H1 (cell line): ENCODE measurements around the gene NAA40. TPM values are rescaled to one million over a fixed set of nuclear protein-coding genes. Genes with fewer than 3 reads are reported as not detected.

Experiments used
- CTCF ChIA-PET: fragments of 300-600 bp; sonication (Branson Sonifier 250); formaldehyde crosslinking; loops from one replicate; lab custom pipeline; 2021; ENCODE audit not compliant: partially characterized antibody; lab: Charles Lee
- POLR2A ChIA-PET: fragments of 300-600 bp; sonication (Branson Sonifier 250); formaldehyde crosslinking; loops from one replicate; lab custom pipeline; 2021; ENCODE audit warnings: inconsistent platforms; ENCODE audit not compliant: partially characterized antibody; lab: Charles Lee
- DNase-seq, 2 experiments: peaks; one replicate each; pipeline versions ENCODE4 v3.0.0 to v3.0.0-alpha.2; 2010 to 2022; ENCODE audit warnings: low spot score in 2 of 2, low read depth in 1 of 2, mixed read lengths in 1 of 2
- FAIRE-seq: peaks from 2 replicates; lab custom pipeline; 2011; peaks lifted over from hg19 to GRCh38; lab: Jason Lieb, UNC
- H2AFZ ChIP-seq: 2 replicates; pipeline ENCODE4 v1.8.1; 2012; ENCODE audit warnings: low read length, inconsistent platforms
- H2AK5ac ChIP-seq: 2 replicates; pipeline ENCODE4 v1.6.1; 2013; ENCODE audit warnings: low read depth, low read length
- H2BK120ac ChIP-seq: replicated peaks from 2 replicates; pipeline ENCODE3; 2013; ENCODE audit warnings: low read depth, low read length, inconsistent platforms
- H2BK12ac ChIP-seq: 2 replicates; pipeline ENCODE4 v1.6.1; 2013; ENCODE audit warnings: low read depth, low read length
- H2BK15ac ChIP-seq: 2 replicates; pipeline ENCODE4 v1.6.1; 2013; ENCODE audit warnings: low read length
- H2BK20ac ChIP-seq: 2 replicates; pipeline ENCODE4 v1.6.1; 2013; ENCODE audit warnings: low read length
- H2BK5ac ChIP-seq: 2 replicates; pipeline ENCODE4 v1.6.1; 2013; ENCODE audit warnings: low read depth, low read length
- H3K14ac ChIP-seq: 2 replicates; pipeline ENCODE4 v1.6.1; 2013; ENCODE audit warnings: inconsistent platforms; ENCODE audit not compliant: insufficient read length
- H3K18ac ChIP-seq: 2 replicates; pipeline ENCODE4 v1.6.1; 2013; ENCODE audit warnings: low read length; ENCODE audit errors: extremely low read depth
- H3K23ac ChIP-seq: 2 replicates; pipeline ENCODE4 v1.6.1; 2013; ENCODE audit warnings: inconsistent platforms; ENCODE audit not compliant: insufficient read length
- H3K23me2 ChIP-seq: 2 replicates; pipeline ENCODE4 v1.6.1; 2013; ENCODE audit warnings: low read depth, low read length
- H3K27ac ChIP-seq: 2 replicates; pipeline ENCODE4 v1.6.1; 2011; ENCODE audit warnings: low read depth, low read length, inconsistent platforms
- H3K27me3 ChIP-seq, 4 experiments: replicated peaks in 1 of 4; 1 replicate in 1 of 4; 2 replicates in 3 of 4; pipeline versions ENCODE4 v1.6.1 to v1.8.1; 2011 to 2013; ENCODE audit warnings: low read length in 3 of 4, mild to moderate bottlenecking in 3 of 4, inconsistent platforms in 2 of 4, mixed read lengths in 2 of 4, moderate library complexity in 1 of 4; ENCODE audit not compliant: control insufficient read depth in 3 of 4, insufficient read depth in 3 of 4; ENCODE audit errors: extremely low read depth in 1 of 4
- H3K36me3 ChIP-seq, 4 experiments: 2 replicates each; pipeline versions ENCODE4 v1.6.1 to v1.8.1; 2011 to 2013; ENCODE audit warnings: mild to moderate bottlenecking in 4 of 4, low read length in 3 of 4, moderate library complexity in 2 of 4, control low read depth in 1 of 4, inconsistent platforms in 1 of 4; ENCODE audit not compliant: insufficient read depth in 4 of 4, control insufficient read depth in 2 of 4
- H3K4ac ChIP-seq: replicated peaks from 2 replicates; pipeline ENCODE3; 2013; ENCODE audit warnings: low read length, low read depth, mixed read lengths, inconsistent platforms; ENCODE audit not compliant: insufficient read length
- H3K4me1 ChIP-seq, 4 experiments: replicated peaks in 1 of 4; 1 replicate in 1 of 4; 2 replicates in 3 of 4; pipeline versions ENCODE4 v1.6.1 to v1.8.1; 2011 to 2013; ENCODE audit warnings: low read length in 3 of 4, inconsistent platforms in 2 of 4, mixed read lengths in 1 of 4; ENCODE audit not compliant: insufficient read depth in 4 of 4, control insufficient read depth in 3 of 4
- H3K4me2 ChIP-seq, 2 experiments: 2 replicates each; pipeline versions ENCODE4 v1.6.1 to v1.8.1; 2011 to 2013; ENCODE audit warnings: low read depth in 2 of 2, low read length in 2 of 2, control low read depth in 1 of 2, inconsistent platforms in 1 of 2, mild to moderate bottlenecking in 1 of 2; ENCODE audit not compliant: insufficient read depth in 1 of 2
- H3K4me3 ChIP-seq, 4 experiments: fragments of 200-600, 300-600 bp in 1 of 4; sonication (generic), shearing (Covaris generic), sonication (Bioruptor Twin) in 1 of 4; 2 replicates each; pipeline versions ENCODE4 v1.5.1 to v1.8.1; 2011 to 2016; ENCODE audit warnings: low read length in 4 of 4, low read depth in 3 of 4, control low read depth in 2 of 4, inconsistent platforms in 2 of 4, mild to moderate bottlenecking in 2 of 4, mixed read lengths in 1 of 4, moderate library complexity in 1 of 4; ENCODE audit not compliant: insufficient read depth in 2 of 4; ENCODE audit errors: extremely low read depth in 1 of 4
- H3K56ac ChIP-seq: replicated peaks from 2 replicates; pipeline ENCODE3; 2013; ENCODE audit warnings: low read depth, mild to moderate bottlenecking, mixed read lengths, low read length, inconsistent platforms; ENCODE audit not compliant: insufficient read length
- H3K79me1 ChIP-seq: 2 replicates; pipeline ENCODE4 v1.6.1; 2013; ENCODE audit warnings: low read depth, low read length, control low read depth
- H3K79me2 ChIP-seq, 2 experiments: 2 replicates each; pipeline versions ENCODE4 v1.6.1 to v1.8.1; 2012 to 2013; ENCODE audit warnings: low read length in 2 of 2, mild to moderate bottlenecking in 2 of 2, inconsistent platforms in 1 of 2; ENCODE audit not compliant: insufficient read depth in 2 of 2, control insufficient read depth in 1 of 2
- H3K9ac ChIP-seq, 4 experiments: replicated peaks in 1 of 4; 1 replicate in 1 of 4; 2 replicates in 3 of 4; pipeline versions ENCODE4 v1.6.1 to v1.8.1; 2011 to 2013; ENCODE audit warnings: low read depth in 3 of 4, low read length in 3 of 4, control low read depth in 2 of 4, mild to moderate bottlenecking in 2 of 4, moderate library complexity in 2 of 4, inconsistent platforms in 1 of 4; ENCODE audit errors: extremely low read depth in 1 of 4
- H3K9me3 ChIP-seq, 2 experiments: 2 replicates each; pipeline versions ENCODE4 v1.6.1 to v1.8.1; 2012 to 2013; ENCODE audit warnings: mild to moderate bottlenecking in 2 of 2, moderate library complexity in 2 of 2, control low read depth in 1 of 2, inconsistent platforms in 1 of 2, low read depth in 1 of 2, low read length in 1 of 2, mixed read lengths in 1 of 2; ENCODE audit not compliant: insufficient read depth in 2 of 2
- H4K20me1 ChIP-seq, 2 experiments: replicated peaks in 1 of 2; 2 replicates each; pipeline versions ENCODE3 to v1.8.1; 2011 to 2013; ENCODE audit warnings: inconsistent platforms in 2 of 2, low read length in 2 of 2, mild to moderate bottlenecking in 1 of 2; ENCODE audit not compliant: insufficient read depth in 2 of 2, control insufficient read depth in 1 of 2
- H4K5ac ChIP-seq: 2 replicates; pipeline ENCODE4 v1.6.1; 2013; ENCODE audit warnings: low read length, low read depth, mixed read lengths, inconsistent platforms; ENCODE audit not compliant: insufficient read length
- H4K8ac ChIP-seq: 2 replicates; pipeline ENCODE4 v1.8.0; 2013; ENCODE audit warnings: mild to moderate bottlenecking, moderate library complexity, low read length, inconsistent platforms; ENCODE audit not compliant: insufficient read depth; ENCODE audit errors: extremely low read depth
- H4K91ac ChIP-seq: replicated peaks from 2 replicates; pipeline ENCODE3; 2013; ENCODE audit warnings: low read length, mixed read lengths, inconsistent platforms; ENCODE audit not compliant: insufficient read length
- BRCA1 ChIP-seq: IDR thresholded peaks from 2 replicates; pipeline ENCODE4 v1.6.1; 2012; ENCODE audit warnings: low read depth, low read length, improper control_type of control experiment
- CHD1 ChIP-seq: IDR thresholded peaks from 2 replicates; pipeline ENCODE4 v1.6.1; 2012; ENCODE audit warnings: low read depth, low read length, improper control_type of control experiment
- CTCF ChIP-seq, 3 experiments: IDR thresholded peaks; 1 replicate in 2 of 3; 2 replicates in 1 of 3; pipeline versions ENCODE4 v1.5.1 to v1.6.1; 2011; ENCODE audit warnings: low read length in 3 of 3, mild to moderate bottlenecking in 3 of 3, inconsistent platforms in 2 of 3, low read depth in 1 of 3, moderate library complexity in 1 of 3; ENCODE audit not compliant: insufficient read depth in 1 of 3; ENCODE audit errors: control extremely low read depth in 1 of 3
- GABPA ChIP-seq: IDR thresholded peaks from 2 replicates; pipeline ENCODE4 v1.6.1; 2011; ENCODE audit warnings: mild to moderate bottlenecking, low read length, moderate library complexity, borderline replicate concordance; ENCODE audit not compliant: insufficient read depth
- MAFK ChIP-seq: IDR thresholded peaks from 2 replicates; pipeline ENCODE4 v1.6.1; 2012; ENCODE audit warnings: low read depth, mild to moderate bottlenecking, improper control_type of control experiment, low read length
- NANOG ChIP-seq: IDR thresholded peaks from 2 replicates; pipeline ENCODE4 v1.6.1; 2011; ENCODE audit warnings: low read length, low read depth, mild to moderate bottlenecking, inconsistent platforms; ENCODE audit not compliant: insufficient read depth, poor library complexity, severe bottlenecking
- NRF1 ChIP-seq: IDR thresholded peaks from 2 replicates; pipeline ENCODE4 v1.6.1; 2011; ENCODE audit warnings: mild to moderate bottlenecking, low read depth, low read length, improper control_type of control experiment
- SAP30 ChIP-seq: fragments of 300-600 bp; sonication (generic); IDR thresholded peaks from 2 replicates; pipeline ENCODE4 v1.7.1; 2012; ENCODE audit warnings: low read length, moderate library complexity, mild to moderate bottlenecking, inconsistent platforms; ENCODE audit not compliant: insufficient read depth, insufficient replicate concordance
- SIX5 ChIP-seq: IDR thresholded peaks from 2 replicates; pipeline ENCODE4 v1.6.1; 2011; ENCODE audit warnings: mild to moderate bottlenecking, low read depth, low read length
- TAF7 ChIP-seq: optimal IDR thresholded peaks from 2 replicates; pipeline ENCODE3; 2011; ENCODE audit warnings: low read depth, mild to moderate bottlenecking, inconsistent platforms, low read length, moderate library complexity, borderline replicate concordance
- WGBS, 2 experiments: shearing (Covaris generic) in 1 of 2; methylation state at CpG; one replicate each; pipeline versions ENCODE4 v1.1.6 to v1.1.7; 2013 to 2015; ENCODE audit warnings: low lambda C conversion rate in 2 of 2, mixed read lengths in 2 of 2, inconsistent platforms in 1 of 2, low coverage in 1 of 2, missing lambda C conversion rate in 1 of 2; ENCODE audit not compliant: insufficient replicate concordance in 2 of 2, insufficient coverage in 1 of 2, insufficient read length in 1 of 2; ENCODE audit errors: extremely low coverage in 1 of 2, missing lambda C conversion rate in 1 of 2; 5-methylcytosine and 5-hydroxymethylcytosine counted together
- polyA plus RNA-seq, 7 experiments: library from polyadenylated mRNA; depleted of rRNA in 3 of 7; stranded (reverse) in 5 of 7; unstranded in 2 of 7; fragments of >200 nt in 5 of 7; fragments of 200-250 nt in 2 of 7; gene quantifications; 1 replicate in 5 of 7; 2 replicates in 1 of 7; 4 replicates in 1 of 7; pipeline versions ENCODE4 v1.2.1 to v1.2.3, GENCODE V29; 2011 to 2013; ENCODE audit warnings: missing spikeins in 2 of 7, mixed read lengths in 2 of 7
- total RNA-seq: library from RNA; stranded (reverse); fragmentation: NEBNext Ultra II Directional; extraction: Animal tissue kit (Norgen Biotek cat#: 25700); gene quantifications from 2 replicates; pipeline ENCODE4 v1.2.1, GENCODE V29; 2021

Gene NAA40
- total and polyA plus RNA-seq, 2 of the 8 experiments (the other 6 are each of a cell fraction or from before 2014, with no cell fraction given): 20.0 to 31.1 TPM

- no peak overlapping the region for H3K23ac ChIP-seq
- no peak overlapping the region for H3K4ac ChIP-seq
- 77% methylated on average over 5 of the region's 5 CpGs; no CpG with 5 or more reads in 1 of the 2 experiments for WGBS, 2 experiments
- no peak overlapping the region for H3K4me3 ChIP-seq
- H3K4me2 ChIP-seq: no peak overlapping the region
- H3K27ac ChIP-seq: no peak overlapping the region
- H3K27me3 ChIP-seq: peaks cover 0 to 9% (median 2%) of the 10 kb centered on the region in 4 experiments; a peak in 3 of 7 replicates
- H2BK20ac ChIP-seq: no peak overlapping the region
- peaks cover 0 to 12% of the 10 kb centered on the region in 2 experiments; a peak in 2 of 4 replicates for H3K79me2 ChIP-seq
- no peak overlapping the region for H4K5ac ChIP-seq
- H3K36me3 ChIP-seq: no peaks in the 10 kb centered on the region; a peak in 1 of 8 replicates
- no peak overlapping the region for H2BK5ac ChIP-seq
- no peak overlapping the region for H3K9ac ChIP-seq
- no peaks in the 10 kb centered on the region; the same call in 1 of the 2 replicates for H3K23me2 ChIP-seq
- no peak overlapping the region for H3K56ac ChIP-seq
- no peak overlapping the region for H4K91ac ChIP-seq
- DNase-seq (no peak), FAIRE-seq (no peak)
- H4K8ac ChIP-seq: no peak overlapping the region
- H2BK120ac ChIP-seq: no peak overlapping the region
- peaks cover 1% of the 10 kb centered on the region in 2 experiments for H4K20me1 ChIP-seq
- H2AK5ac ChIP-seq: no peak overlapping the region
- H3K9me3 ChIP-seq: no peaks in the 10 kb centered on the region
- no peak overlapping the region for H2BK15ac ChIP-seq
- ChIA-PET POLR2A (interaction anchor here (0.9 to 1.7 kb wide), 4 partner anchors 9 to 50 kb away, joined by 3 to 6 read pairs (median 4); no protein-coding TSS in a partner anchor), CTCF (interaction anchor here (0.7 to 2.2 kb wide), 4 partner anchors 9 to 50 kb away, joined by 3 to 8 read pairs (median 4); no protein-coding TSS in a partner anchor)
- H2AFZ ChIP-seq: no peak overlapping the region
- H3K18ac ChIP-seq: no peak overlapping the region
- H3K14ac ChIP-seq: no peak overlapping the region
- H2BK12ac ChIP-seq: no peak overlapping the region; the same call in 1 of the 2 replicates
- peaks cover under 1 to 3% (median 2%) of the 10 kb centered on the region in 4 experiments; a peak in 6 of 7 replicates for H3K4me1 ChIP-seq
- H3K79me1 ChIP-seq: peaks cover 2% of the 10 kb centered on the region
- no peak for TF ChIP-seq GABPA
- TF ChIP-seq NANOG: no peak
- TF ChIP-seq SAP30: no peak
- TF ChIP-seq CTCF (IDR thresholded peaks at IDR 0.05; ENCODE audit: control extremely low read depth in 1 of 3, insufficient read depth in 1 of 3, low read depth in 1 of 3, low read length in 3 of 3): no peak
- no peak for TF ChIP-seq CHD1
- TF ChIP-seq NRF1: no peak
- TF ChIP-seq SIX5: no peak
- no peak for TF ChIP-seq TAF7
- TF ChIP-seq MAFK: no peak
- TF ChIP-seq BRCA1: no peak
Measured at GRCh38 chr11:63970902-63971301, 32.1 kb downstream of the NAA40 start.
